ENCODE data around the gene EDEM3.

- TF ChIP-seq NR2F2 (IDR thresholded peaks at IDR 0.05) (no peak), TAF1 (conservative IDR thresholded peaks at IDR 0.05) (no peak), CTCF (IDR thresholded peaks at IDR 0.05; ENCODE audit: low read depth, low read length, missing input control) (no peak), EGR1 (IDR thresholded peaks at IDR 0.05; ENCODE audit: low read depth in 2 of 2) (no peak), YY1 (IDR thresholded peaks at IDR 0.05) (no peak), RXRA (IDR thresholded peaks at IDR 0.05) (no peak), REST (IDR thresholded peaks at IDR 0.05) (no peak), ATF3 (IDR thresholded peaks at IDR 0.05) (no peak), RAD21 (IDR thresholded peaks at IDR 0.05) (no peak), HNF4A (conservative IDR thresholded peaks at IDR 0.05) (no peak), MAX (IDR thresholded peaks at IDR 0.05) (no peak)
Measured at GRCh38 chr1:184696403-184696802, 58.3 kb downstream of the EDEM3 start.

Measured in liver (tissue), 3 donors.